Upper lobe of right lung (tissue), 1 donor: ENCODE measurements around the gene SRRM4. TPM values are rescaled to one million over a fixed set of nuclear protein-coding genes. Genes with fewer than 3 reads are reported as not detected.

ENCODE experiments used
- ATAC-seq: fragments of 200-7000 bp; cut with Tn5 transposase; one replicate; pipeline ENCODE4 v1.9.1; 2020; ENCODE audit warnings: mild to moderate bottlenecking, moderate library complexity
- DNase-seq: peaks from one replicate; pipeline ENCODE4 v3.0.0-alpha.2; 2020
- H3K27ac ChIP-seq: fragments of 200-600 bp; one replicate; pipeline ENCODE4 v1.8.0; 2022
- H3K27me3 ChIP-seq: fragments of 200-600 bp; one replicate; pipeline ENCODE4 v1.8.0; 2022; ENCODE audit warnings: mild to moderate bottlenecking
- H3K36me3 ChIP-seq: fragments of 200-600 bp; one replicate; pipeline ENCODE4 v1.8.0; 2022
- H3K4me1 ChIP-seq: fragments of 200-600 bp; one replicate; pipeline ENCODE4 v1.8.0; 2022
- H3K4me3 ChIP-seq: fragments of 200-600 bp; one replicate; pipeline ENCODE4 v1.8.0; 2022; ENCODE audit warnings: mild to moderate bottlenecking
- H3K9me3 ChIP-seq: fragments of 200-600 bp; one replicate; pipeline ENCODE4 v1.8.0; 2022
- intact Hi-C: fragments of 100-400 bp; cut with DNase I; formaldehyde crosslinking; loops from one replicate; pipeline ENCODE4 v1.11.0; 2022
- total RNA-seq: library from RNA; stranded (reverse); fragmentation: NEBNext Ultra II Directional; extraction: Animal tissue kit (Norgen Biotek cat#: 25700); gene quantifications from one replicate; pipeline ENCODE4 v1.2.1, GENCODE V29; 2021
- TF ChIP-seq, protein P1 (sequence below): fragments of 200-600 bp; IDR thresholded peaks from one replicate; pipeline ENCODE4 v1.8.0; 2022; ENCODE audit warnings: antibody characterized with exemption
- donor health status: DM: no; HTN: yes; CAD: no; lungs with severe emphysema.

SRRM4 gene
- total RNA-seq, 1 donor from 2014 or later: 0.12 TPM

DNA sequence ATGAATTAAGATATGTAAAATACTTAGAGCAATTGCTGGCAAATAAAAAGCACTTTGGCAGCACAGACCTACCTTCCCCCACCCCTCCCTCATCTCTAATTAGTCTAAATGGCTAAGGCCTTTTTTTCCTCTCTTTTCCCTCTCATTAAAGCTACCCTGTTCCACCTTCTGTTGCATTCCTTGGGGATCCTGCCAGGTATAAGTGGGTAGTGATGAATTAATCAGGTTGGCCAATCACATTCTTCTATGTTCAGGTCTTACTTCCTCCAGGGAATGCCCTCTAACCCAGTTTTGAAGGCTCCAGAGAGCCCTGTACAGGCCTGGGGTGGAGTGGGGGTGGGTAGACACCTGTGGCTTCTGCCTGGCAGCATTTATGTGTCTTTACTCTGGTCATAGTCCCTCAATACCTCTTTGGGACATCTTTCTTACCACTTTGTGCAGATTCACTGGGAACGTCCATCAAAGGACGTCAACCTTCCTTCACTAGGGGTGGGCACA, 225.8 kb downstream of the SRRM4 start:
- H3K36me3 ChIP-seq: no peaks in the 10 kb centered on the region
- H3K4me1 ChIP-seq: peaks cover 26% of the 10 kb centered on the region
- no peaks in the 10 kb centered on the region for H3K9me3 ChIP-seq
- H3K4me3 ChIP-seq: no peak overlapping the region
- no peak overlapping the region for H3K27ac ChIP-seq
- peak; percentile 47 for ATAC-seq
- intact Hi-C loops: no loop called here
- H3K27me3 ChIP-seq: no peaks in the 10 kb centered on the region
- no peak for DNase-seq
- TF ChIP-seq, protein P1, sequence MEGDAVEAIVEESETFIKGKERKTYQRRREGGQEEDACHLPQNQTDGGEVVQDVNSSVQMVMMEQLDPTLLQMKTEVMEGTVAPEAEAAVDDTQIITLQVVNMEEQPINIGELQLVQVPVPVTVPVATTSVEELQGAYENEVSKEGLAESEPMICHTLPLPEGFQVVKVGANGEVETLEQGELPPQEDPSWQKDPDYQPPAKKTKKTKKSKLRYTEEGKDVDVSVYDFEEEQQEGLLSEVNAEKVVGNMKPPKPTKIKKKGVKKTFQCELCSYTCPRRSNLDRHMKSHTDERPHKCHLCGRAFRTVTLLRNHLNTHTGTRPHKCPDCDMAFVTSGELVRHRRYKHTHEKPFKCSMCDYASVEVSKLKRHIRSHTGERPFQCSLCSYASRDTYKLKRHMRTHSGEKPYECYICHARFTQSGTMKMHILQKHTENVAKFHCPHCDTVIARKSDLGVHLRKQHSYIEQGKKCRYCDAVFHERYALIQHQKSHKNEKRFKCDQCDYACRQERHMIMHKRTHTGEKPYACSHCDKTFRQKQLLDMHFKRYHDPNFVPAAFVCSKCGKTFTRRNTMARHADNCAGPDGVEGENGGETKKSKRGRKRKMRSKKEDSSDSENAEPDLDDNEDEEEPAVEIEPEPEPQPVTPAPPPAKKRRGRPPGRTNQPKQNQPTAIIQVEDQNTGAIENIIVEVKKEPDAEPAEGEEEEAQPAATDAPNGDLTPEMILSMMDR: no peak

DNA sequence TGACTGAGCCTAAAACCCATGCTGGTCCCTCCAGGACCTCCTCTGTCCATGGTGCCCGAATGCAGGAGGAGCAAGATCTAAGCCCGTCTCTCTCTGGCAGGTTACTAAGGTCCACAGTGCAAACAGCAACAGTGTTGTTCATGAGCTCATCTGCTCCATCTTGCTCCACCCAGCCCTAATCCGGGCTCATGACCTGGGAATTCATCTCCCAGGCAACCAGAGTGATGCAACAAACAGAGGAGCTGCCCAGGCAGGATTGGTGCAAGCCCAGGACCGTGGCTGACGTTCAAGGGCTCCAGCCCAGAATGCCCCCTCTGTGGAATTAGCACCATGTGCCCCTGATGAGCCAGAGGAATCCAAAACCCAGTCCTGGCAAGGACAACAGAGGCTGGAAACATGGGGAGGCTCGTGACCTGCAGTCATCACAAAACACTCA, 227.3 kb downstream of the SRRM4 start:
- peaks cover 20% of the 10 kb centered on the region for H3K4me1 ChIP-seq
- TF ChIP-seq, protein P1: no peak
- DNase-seq (no peak), ATAC-seq (peak; percentile 69)
- no peak overlapping the region for H3K27ac ChIP-seq
- no peaks in the 10 kb centered on the region for H3K9me3 ChIP-seq
- H3K4me3 ChIP-seq: no peak overlapping the region
- H3K27me3 ChIP-seq: no peaks in the 10 kb centered on the region
- H3K36me3 ChIP-seq: no peaks in the 10 kb centered on the region
- intact Hi-C loops: no loop called here

DNA sequence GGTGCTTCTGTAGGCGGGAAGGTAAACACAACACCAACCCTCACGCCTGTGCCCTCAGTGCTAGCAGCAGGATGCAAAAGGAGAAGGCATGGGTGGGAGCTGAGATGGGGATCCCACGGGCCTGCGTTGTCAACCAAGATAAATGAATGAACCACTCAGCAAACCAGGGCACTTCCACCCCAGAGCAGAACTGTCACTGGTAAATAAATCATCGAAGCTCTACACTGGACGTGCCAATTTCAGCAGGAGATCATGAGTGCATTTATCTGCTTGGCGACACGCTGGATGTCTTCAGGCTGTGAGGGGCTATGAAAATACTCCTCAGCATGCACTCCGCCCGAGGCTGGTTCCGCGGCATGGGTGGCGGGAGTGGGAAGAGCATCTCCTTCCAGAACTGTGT, 230.5 kb downstream of the SRRM4 start:
- H3K27ac ChIP-seq: no peak overlapping the region
- no peaks in the 10 kb centered on the region for H3K9me3 ChIP-seq
- no peaks in the 10 kb centered on the region for H3K36me3 ChIP-seq
- H3K27me3 ChIP-seq: no peaks in the 10 kb centered on the region
- H3K4me3 ChIP-seq: no peak overlapping the region
- TF ChIP-seq, protein P1: no peak
- intact Hi-C loops: no loop called here
- peaks cover 12% of the 10 kb centered on the region for H3K4me1 ChIP-seq
- ATAC-seq (no peak), DNase-seq (no peak)

Other genes with a start within 250 kb of the SRRM4 start
- gene HSPB8, start 197.4 kb downstream of the SRRM4 start, total RNA-seq: 70.0 TPM